CMK (cell line): ENCODE measurements around the gene PMAIP1.
A peak's percentile ranks its signal among the peaks of the same experiment; 100 is the strongest.
"Not testable (repeated sequence)": the region's sequence is repeated elsewhere in the genome, so short reads cannot be mapped to it uniquely, and the experiment has no call there.

Source experiments
- DNase-seq: peaks from one replicate; pipeline ENCODE4 v3.0.0-alpha.2; 2010; ENCODE audit warnings: low read depth

Gene PMAIP1

GRCh38 chr18:59899298-59900221, at the start of gene PMAIP1:
Gene PMAIP1 (plus strand): TSS chr18:59899996. CDS start chr18:59900178, 182 bp downstream.
- peak; percentile 70 for DNase-seq

DNA sequence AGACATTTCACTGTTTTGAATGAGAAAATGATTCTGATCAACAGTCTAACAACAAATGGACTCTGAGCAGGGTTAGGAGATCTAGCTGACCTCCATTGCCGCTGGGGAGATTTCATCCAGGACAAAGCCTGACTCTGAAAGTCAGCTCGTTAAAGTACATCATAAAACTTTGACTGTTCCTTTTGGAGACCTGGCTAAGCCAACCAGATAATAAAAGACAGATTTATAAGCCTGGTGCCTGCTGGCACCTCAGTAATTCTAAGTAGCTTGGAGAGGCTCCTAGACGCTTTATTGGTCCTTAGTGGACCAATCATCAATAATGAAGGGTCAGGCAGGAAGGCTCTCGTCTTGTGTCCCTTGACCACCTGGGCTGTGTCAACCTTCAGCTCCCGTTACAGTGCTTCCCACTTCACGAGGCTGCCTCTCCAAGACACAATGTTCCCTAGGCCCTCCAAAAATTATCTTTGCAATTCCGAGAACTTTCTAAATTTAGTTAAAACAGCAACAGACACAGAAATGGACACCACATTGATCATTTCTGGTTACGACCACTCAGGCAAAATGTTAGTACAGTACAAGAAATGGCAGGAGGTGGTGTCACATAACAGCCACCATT, 47.9 kb upstream of the PMAIP1 start:
- DNase-seq = no peak

- no peak for DNase-seq
Measured at GRCh38 chr18:59852548-59852947, 47.2 kb upstream of the PMAIP1 start.

DNA sequence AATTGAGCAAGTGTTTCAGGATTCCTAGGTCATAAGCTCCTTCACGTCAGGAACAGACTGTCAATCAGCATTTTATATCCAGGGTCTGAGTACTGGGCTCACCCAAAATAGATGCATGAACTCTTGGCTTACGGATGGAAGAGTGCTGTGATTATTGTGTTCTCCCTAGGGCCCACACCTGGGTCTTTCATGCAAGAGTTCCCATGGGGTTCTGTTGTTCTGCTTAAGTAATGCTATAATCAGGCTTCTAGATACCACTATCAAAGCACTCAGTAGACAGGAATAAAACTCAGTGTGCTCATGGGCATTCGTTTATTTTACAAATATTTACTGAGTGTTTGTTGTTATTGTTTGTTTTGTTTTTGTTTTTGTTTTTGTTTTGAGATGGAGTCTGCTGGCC, 46.4 kb upstream of the PMAIP1 start:
- DNase-seq = no peak

- DNase-seq = not testable (repeated sequence)
Measured at GRCh38 chr18:59853988-59854387, 45.8 kb upstream of the PMAIP1 start.

DNA sequence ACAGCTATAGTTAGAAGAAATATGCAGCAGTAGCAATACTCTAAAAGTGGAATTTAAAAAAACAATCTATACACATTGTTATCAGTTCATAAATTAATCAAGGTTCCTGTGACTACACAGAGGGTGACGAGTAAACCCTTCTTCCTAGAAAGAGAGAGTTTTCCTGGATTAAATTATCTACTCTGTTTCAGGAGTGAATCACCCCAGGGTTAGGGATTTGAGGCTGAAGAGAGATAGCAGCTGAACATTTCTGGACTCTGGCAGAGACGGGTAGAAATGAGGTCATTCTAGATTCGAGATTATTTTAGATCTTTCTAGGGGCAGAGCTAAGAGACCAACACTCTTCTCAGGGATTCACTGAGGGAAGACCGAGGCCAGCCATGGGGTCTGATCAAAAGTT, 38.8 kb upstream of the PMAIP1 start:
- DNase-seq = no peak

- no peak for DNase-seq
Measured at GRCh38 chr18:59861963-59862819, 37.6 kb upstream of the PMAIP1 start.

GRCh38 chr18:59865241-59865986, 34.4 kb upstream of the PMAIP1 start:
- no peak for DNase-seq

DNA sequence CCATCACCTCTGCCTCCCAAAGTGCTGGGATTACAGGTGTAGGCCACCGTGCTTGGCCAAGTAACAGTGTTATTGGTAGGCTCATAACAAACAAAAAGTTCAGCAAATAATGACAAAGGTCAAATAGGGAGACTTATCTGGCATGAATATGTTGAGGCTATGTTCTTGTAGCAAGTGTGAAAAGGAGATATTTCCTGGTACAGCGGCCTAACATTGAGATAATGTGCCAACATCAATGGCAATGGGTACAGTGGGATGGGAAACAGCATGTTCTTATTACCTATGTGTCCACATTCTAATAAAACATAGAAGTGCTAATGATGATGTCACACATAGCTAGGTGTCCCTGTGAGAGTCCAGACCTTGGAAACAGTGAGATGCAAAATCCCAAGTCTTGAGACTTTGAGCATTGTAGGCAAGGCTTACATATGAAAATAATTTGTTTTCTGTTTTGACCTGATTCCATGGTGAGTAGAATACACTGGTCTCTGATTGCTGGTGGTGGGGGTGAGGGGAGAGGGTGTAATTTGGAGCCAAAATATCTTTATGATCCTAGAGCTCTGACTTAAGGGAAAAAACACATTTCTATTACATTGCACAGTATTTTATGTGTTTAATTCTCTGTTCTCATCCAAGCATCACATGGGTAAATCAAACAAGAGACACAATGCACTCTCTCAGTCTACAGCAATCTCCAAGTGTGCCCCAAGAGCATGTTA, 33.1 kb upstream of the PMAIP1 start:
- DNase-seq = no peak

DNA sequence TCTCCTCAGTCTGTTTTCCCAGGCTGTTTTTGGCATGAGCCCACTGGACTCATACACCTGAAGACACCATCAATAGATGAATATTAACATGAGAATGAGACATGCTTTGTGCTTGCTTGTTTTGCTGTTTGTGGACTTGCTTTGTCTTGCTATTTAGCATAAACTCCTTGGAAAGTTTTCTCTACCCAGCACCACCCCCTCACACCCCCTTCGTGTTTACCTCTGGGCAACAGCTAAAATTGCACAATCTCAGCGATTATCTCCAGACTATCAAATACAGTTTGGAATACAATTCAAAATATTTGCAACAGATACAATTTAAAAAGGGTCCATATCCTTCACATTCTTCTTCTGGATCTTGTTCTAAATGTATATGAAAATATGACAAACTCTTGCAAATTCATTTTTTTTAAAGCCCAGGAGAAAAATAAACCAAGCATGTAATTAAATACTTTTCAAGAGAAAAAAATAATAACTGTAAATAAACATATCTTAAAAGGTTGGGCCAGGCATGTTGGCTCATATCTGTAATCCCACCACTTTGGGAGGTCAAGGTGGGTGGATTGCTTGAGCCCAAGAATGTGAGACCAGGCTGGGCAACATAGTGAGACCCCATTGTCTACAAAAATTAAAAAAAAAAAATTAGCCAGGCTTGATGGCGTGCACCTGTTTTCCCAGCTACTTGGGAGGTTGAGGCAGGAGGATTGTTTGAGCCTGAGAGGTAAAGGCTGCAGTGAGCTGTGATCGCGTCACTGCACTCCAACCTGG, 32.3 kb upstream of the PMAIP1 start:
- no peak for DNase-seq

- DNase-seq = no peak
Measured at GRCh38 chr18:59870623-59871130, 29.1 kb upstream of the PMAIP1 start.

DNA sequence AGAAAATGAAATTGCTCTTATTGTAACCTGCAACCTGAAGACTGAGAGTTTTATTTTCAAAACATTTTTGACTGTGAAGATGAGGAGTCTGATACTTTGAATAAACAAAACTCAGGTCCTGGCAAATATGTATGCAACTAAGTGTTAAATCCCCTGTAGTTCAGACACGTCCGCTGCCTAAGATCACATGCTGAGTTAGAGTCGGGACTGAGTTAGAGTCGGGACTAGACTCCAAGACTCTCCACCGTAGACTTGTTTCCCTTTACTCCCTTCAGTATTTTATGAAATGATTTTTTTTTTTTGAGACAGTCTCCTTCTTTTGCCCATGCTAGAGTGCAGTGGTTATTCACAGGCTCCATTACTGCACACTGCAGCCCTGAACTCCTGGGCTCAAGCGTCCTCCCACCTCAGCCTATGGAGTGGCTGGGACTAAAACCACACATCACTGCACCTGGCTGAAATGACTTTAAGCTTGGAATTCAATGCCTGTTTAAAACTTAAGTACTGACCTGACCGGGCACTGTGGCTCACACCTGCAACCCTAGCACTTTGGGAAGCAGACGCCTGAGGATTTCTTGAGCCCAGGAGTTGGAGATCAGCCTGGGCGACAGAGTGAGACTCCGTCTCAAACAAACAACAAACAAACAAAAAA, 28.0 kb upstream of the PMAIP1 start:
- no peak for DNase-seq

DNA sequence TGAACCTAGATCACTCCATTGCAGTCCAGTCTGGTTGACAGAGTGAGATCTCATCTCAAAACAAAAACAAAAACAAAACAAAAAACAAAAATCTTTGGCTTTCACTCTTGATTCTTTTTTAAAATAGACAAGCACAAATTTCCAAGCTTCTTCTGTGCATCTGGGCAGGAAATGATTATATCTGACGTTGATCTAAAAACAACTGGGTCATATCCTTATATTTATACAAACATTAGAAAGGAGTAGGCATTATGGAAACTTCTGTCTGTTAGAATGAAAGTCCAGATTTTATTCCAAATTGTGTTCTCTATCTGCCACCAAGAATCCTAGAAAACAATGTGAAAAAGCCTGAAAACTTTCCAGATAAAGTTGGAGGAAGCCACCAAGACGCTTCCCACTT, 26.2 kb upstream of the PMAIP1 start:
- no peak for DNase-seq

DNA sequence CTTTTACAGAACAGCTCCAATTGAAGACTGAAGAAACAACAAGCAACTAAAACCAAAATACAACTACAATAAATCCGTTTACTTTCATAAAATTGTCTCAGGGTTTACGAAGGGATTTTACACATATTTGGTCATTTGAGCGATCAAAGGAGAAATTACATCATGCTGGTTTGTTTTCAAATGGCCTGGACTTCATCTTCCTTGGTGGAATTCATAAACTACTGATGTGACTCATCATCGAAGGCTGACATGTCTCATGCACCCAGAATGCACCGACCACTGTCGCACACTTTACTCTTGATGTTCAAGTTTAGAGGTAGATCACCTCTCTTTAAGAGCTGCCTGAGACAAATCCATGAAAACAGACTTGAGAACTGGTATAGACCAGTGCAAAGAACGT, 25.6 kb upstream of the PMAIP1 start:
- no peak for DNase-seq

DNA sequence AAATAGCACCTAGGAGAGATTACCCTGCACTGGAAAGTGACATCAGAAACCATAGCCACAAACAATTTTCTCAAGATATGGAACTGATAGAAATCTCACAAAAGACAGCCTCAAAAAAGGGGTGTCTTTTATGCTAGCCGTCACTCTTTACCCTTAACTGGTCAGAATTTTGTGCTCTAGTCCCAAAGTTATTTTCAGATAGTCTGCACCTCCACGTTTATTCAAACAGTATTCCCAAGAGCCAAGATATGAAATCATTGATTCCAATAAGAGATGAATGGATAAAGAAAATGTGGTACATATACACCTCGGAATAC, 23.5 kb upstream of the PMAIP1 start:
- DNase-seq = no peak

DNA sequence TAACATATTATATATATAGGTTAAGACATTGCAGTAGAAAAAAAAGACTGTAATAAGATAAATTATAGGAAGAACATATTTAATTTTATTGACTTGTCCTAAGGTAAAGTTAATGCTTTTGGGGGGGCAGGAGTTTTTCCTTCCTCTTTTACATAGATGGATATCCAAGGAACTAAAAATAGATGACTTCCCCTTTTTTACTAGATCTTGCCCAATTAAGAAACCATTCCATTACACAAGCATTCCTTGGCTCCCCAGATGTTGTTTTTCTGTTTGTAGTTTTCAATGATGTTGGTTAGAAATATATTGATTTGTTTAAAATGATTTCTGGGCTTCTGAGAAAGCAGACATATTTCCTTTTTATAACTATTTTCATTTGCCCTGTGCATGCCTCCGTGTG, 22.4 kb upstream of the PMAIP1 start:
- no peak for DNase-seq

DNA sequence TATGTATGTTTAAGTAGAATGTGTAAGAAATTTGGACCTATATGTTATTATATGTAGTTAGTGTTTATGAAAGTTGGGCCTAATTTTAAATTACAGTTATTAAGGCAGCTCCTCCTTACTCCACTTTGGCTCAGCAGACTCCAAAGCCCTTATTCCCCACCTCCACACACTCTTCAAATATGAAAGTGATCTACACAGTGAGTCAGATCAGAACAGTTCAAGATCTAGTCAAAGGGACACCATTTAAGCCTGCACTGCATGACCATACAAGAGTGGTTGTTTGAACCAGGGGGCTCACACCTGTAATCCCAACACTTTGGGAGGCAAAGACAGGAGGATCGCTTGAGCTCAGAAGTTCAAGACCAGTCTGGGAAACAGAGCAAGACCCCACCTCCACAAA, 21.2 kb upstream of the PMAIP1 start:
- no peak for DNase-seq

DNA sequence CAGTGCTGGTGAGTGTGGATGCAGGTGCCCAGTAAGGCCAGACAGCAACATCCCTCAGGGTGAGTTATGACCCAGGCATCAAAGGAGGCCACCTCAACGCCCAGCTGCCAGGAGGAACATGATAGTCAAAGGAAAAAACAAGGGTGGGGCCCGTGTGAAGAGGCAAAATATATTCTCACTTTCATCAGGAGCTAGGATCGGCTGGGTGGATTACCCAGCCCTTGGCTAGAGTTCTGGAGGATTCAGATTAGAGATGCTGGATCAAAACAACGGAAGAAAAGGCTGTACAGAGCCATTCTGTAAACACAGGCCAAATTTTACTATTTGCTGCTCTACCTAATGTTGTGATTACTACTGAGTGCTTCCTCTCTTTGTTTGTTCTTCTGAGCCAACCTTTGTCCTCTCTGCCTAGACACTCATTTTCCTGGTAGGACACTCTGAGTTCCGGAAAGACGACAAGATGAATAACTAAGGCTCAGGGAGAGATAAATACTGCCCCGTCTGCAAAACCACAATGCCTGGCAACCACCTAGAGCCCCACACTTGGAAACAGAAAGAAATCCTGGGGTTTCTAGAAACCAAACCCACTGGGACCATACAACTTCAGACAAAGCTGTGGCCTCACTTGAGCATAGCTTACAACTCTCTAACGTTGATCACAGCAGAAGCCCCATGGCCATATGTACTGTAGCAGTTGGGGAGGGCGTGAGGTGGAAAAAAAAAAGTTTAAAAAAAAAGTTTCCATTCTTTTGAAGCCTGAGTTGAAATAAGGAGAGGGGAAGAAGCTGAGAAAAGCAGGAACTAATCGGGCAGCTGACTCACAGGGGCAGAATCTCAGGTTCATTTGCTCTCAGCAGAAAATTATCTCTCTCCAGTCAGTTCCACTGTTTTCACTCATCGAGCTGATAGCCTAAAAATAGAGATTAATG, 17.8 kb upstream of the PMAIP1 start:
- DNase-seq = no peak

DNA sequence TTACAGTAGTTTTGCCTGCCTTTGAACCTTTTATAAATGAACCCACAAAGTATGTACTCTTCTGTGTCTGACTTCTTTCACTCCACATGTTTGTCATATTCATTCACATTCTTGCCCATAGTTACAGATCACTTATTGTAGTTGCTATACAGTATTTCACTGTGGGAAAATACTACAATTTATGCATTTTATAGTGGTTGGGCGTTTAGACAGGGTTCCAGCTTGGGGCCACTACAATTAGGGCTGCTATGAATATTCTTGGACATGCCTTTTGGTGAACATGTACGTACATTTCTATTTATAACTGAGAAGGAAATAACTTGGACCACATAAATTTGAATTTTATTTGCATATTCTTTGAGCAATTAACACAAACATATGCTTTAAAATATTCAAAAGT, 15.4 kb upstream of the PMAIP1 start:
- no peak for DNase-seq
